HCT116 (cell line): ENCODE results near the gene EDEM3. TPM values are rescaled to one million over a fixed set of nuclear protein-coding genes. Genes with fewer than 3 reads are reported as not detected.

Source experiments
- ATAC-seq: fragments of 200-7000 bp; cut with Tn5 transposase; 2 replicates; pipeline ENCODE4 v1.9.1; 2020; ENCODE audit warnings: mild to moderate bottlenecking, moderate library complexity
- BruUV-seq: library from RNA; stranded (reverse); fragments of 400-500 nt; replicated peaks from 2 replicates; lab custom pipeline; 2021; lab: Mats Ljungman, UMichigan
- CTCF ChIA-PET: fragments of 300-600 bp; sonication (Branson Sonifier 250); formaldehyde crosslinking; loops from one replicate; lab custom pipeline; 2021; ENCODE audit warnings: antibody characterized with exemption; lab: Charles Lee
- POLR2A ChIA-PET: fragments of 300-600, 350-600 bp; sonication (Branson Sonifier 250); formaldehyde crosslinking; loops from one replicate; lab custom pipeline; 2021; ENCODE audit warnings: antibody characterized with exemption; lab: Charles Lee
- RAD21 ChIA-PET, 2 experiments: fragments of 300-600 bp; sonication (Branson Sonifier 250); formaldehyde crosslinking; loops; one replicate each; lab custom pipeline; 2023; ENCODE audit warnings: low total read pairs in 2 of 2; ENCODE audit not compliant: uncharacterized antibody in 2 of 2, unreplicated experiment in 2 of 2, low non-redundant PET in 1 of 2; lab: Charles Lee
- DNase-seq: peaks from one replicate; pipeline ENCODE4 v3.0.0-alpha.2; 2010; ENCODE audit warnings: low read depth, low spot score
- H2AFZ ChIP-seq: fragments of 200-600 bp; shearing (Covaris generic), sonication (generic); 2 replicates; pipeline ENCODE4 v1.6.1; 2017; ENCODE audit warnings: low read depth, mixed run types, mixed read lengths, antibody characterized with exemption, low read length; ENCODE audit not compliant: poor library complexity, severe bottlenecking
- H3K27ac ChIP-seq: 2 replicates; pipeline ENCODE4 v1.5.1; 2012; ENCODE audit warnings: low read depth, low read length
- H3K27me3 ChIP-seq: fragments of 200-600 bp; sonication (generic); 2 replicates; pipeline ENCODE4 v1.6.1; 2016; ENCODE audit warnings: mixed run types, low read length, mixed read lengths; ENCODE audit not compliant: insufficient read depth
- H3K36me3 ChIP-seq, 2 experiments: fragments of 200-500 bp in 1 of 2; fragments of 200-600 bp in 1 of 2; sonication (Bioruptor generic) in 1 of 2; sonication (generic) in 1 of 2; 2 replicates each; pipeline versions ENCODE4 v1.5.1 to v1.6.1; 2014 to 2016; ENCODE audit warnings: low read length in 2 of 2, inconsistent platforms in 1 of 2, mixed read lengths in 1 of 2, mixed run types in 1 of 2; ENCODE audit not compliant: insufficient read depth in 2 of 2, control insufficient read depth in 1 of 2
- H3K4me1 ChIP-seq, 2 experiments: fragments of 200-600 bp in 1 of 2; sonication (generic) in 1 of 2; 2 replicates each; pipeline versions ENCODE4 v1.5.1 to v1.6.1; 2012 to 2017; ENCODE audit warnings: low read length in 2 of 2, inconsistent platforms in 1 of 2, mild to moderate bottlenecking in 1 of 2, mixed read lengths in 1 of 2, mixed run types in 1 of 2, moderate library complexity in 1 of 2; ENCODE audit not compliant: insufficient read depth in 2 of 2, control insufficient read depth in 1 of 2
- H3K4me2 ChIP-seq: fragments of 200-600 bp; sonication (generic); 2 replicates; pipeline ENCODE4 v1.6.1; 2017; ENCODE audit warnings: mixed run types, low read length, mixed read lengths
- H3K4me3 ChIP-seq, 2 experiments: fragments of 200-600 bp in 1 of 2; sonication (generic) in 1 of 2; replicated peaks in 1 of 2; 2 replicates each; pipeline ENCODE4 v1.5.1; 2011 to 2016; ENCODE audit warnings: low read length in 2 of 2, control low read depth in 1 of 2, low read depth in 1 of 2, mild to moderate bottlenecking in 1 of 2, mixed read lengths in 1 of 2, mixed run types in 1 of 2
- H3K79me2 ChIP-seq: fragments of 200-600 bp; sonication (generic); 2 replicates; pipeline ENCODE4 v1.6.1; 2017; ENCODE audit warnings: mild to moderate bottlenecking, mixed run types, low read length, moderate library complexity, mixed read lengths; ENCODE audit not compliant: insufficient read depth
- H3K9ac ChIP-seq: fragments of 200-600 bp; sonication (generic); 2 replicates; pipeline ENCODE4 v1.6.1; 2016; ENCODE audit warnings: low read length, mixed read lengths
- H3K9me2 ChIP-seq: fragments of 200-600 bp; sonication (generic), shearing (Covaris generic); 2 replicates; pipeline ENCODE4 v1.6.1; 2017; ENCODE audit warnings: mixed run types, mild to moderate bottlenecking, moderate library complexity; ENCODE audit not compliant: insufficient read depth
- H3K9me3 ChIP-seq, 2 experiments: fragments of 200-500 bp in 1 of 2; fragments of 200-600 bp in 1 of 2; sonication (Bioruptor generic) in 1 of 2; sonication (generic) in 1 of 2; 2 replicates each; pipeline ENCODE4 v1.6.1; 2014 to 2017; ENCODE audit warnings: low read length in 2 of 2, mixed read lengths in 2 of 2, inconsistent platforms in 1 of 2, low read depth in 1 of 2, mild to moderate bottlenecking in 1 of 2, mixed run types in 1 of 2, moderate library complexity in 1 of 2; ENCODE audit not compliant: control insufficient read depth in 1 of 2, insufficient read depth in 1 of 2
- H4K20me1 ChIP-seq: fragments of 200-600 bp; sonication (generic), shearing (Covaris generic); 2 replicates; pipeline ENCODE4 v1.6.1; 2017; ENCODE audit warnings: mixed run types, mild to moderate bottlenecking, moderate library complexity; ENCODE audit not compliant: insufficient read depth
- CBX3 ChIP-seq: IDR thresholded peaks from 2 replicates; pipeline ENCODE4 v1.6.1; 2012; ENCODE audit warnings: low read depth
- EGR1 ChIP-seq: IDR thresholded peaks from 2 replicates; pipeline ENCODE4 v1.6.1; 2012; ENCODE audit warnings: low read depth
- ELF1 ChIP-seq: IDR thresholded peaks from 2 replicates; pipeline ENCODE4 v1.6.1; 2012; ENCODE audit warnings: low read depth, borderline replicate concordance
- JUND ChIP-seq: IDR thresholded peaks from 2 replicates; pipeline ENCODE4 v1.6.1; 2012
- POLR2A ChIP-seq: IDR thresholded peaks from 2 replicates; pipeline ENCODE4 v1.7.0; 2011; ENCODE audit warnings: borderline replicate concordance; ENCODE audit not compliant: insufficient read depth, insufficient read length; ENCODE audit errors: extremely low read depth
- RAD21 ChIP-seq: IDR thresholded peaks from 2 replicates; pipeline ENCODE4 v1.6.1; 2012; ENCODE audit warnings: low read depth, mild to moderate bottlenecking
- SIN3A ChIP-seq: IDR thresholded peaks from 2 replicates; pipeline ENCODE4 v1.6.1; 2012; ENCODE audit warnings: low read depth
- TCF7L2 ChIP-seq: IDR thresholded peaks from 2 replicates; pipeline ENCODE4 v1.7.0; 2011; ENCODE audit warnings: borderline replicate concordance, inconsistent platforms; ENCODE audit not compliant: insufficient read depth, insufficient read length; ENCODE audit errors: extremely low read depth
- YY1 ChIP-seq: IDR thresholded peaks from 2 replicates; pipeline ENCODE4 v1.6.1; 2011; ENCODE audit warnings: low read length, low read depth, moderate library complexity, mild to moderate bottlenecking; ENCODE audit not compliant: insufficient replicate concordance; ENCODE audit errors: extremely low read depth
- intact Hi-C: fragments of 100-400 bp; cut with micrococcal nuclease; formaldehyde crosslinking; loops from 2 replicates; pipeline ENCODE4 v1.10.0; 2022
- total RNA-seq: library from RNA; stranded (reverse); gene quantifications from one replicate; pipeline ENCODE4 v1.2.1, GENCODE V29; 2021; ENCODE audit not compliant: unreplicated experiment
- TF ChIP-seq, protein P1 (sequence below), 3 experiments: fragments of 200-600 bp in 1 of 3; sonication (generic) in 1 of 3; IDR thresholded peaks in 2 of 3; conservative IDR thresholded peaks in 1 of 3; 2 replicates each; pipeline ENCODE4 v1.5.1; 2012 to 2017; ENCODE audit warnings: low read depth in 2 of 3, low read length in 2 of 3, antibody characterized with exemption in 1 of 3, borderline replicate concordance in 1 of 3, control low read depth in 1 of 3, mild to moderate bottlenecking in 1 of 3, mixed read lengths in 1 of 3, mixed run types in 1 of 3, moderate library complexity in 1 of 3; ENCODE audit not compliant: insufficient read depth in 1 of 3

Gene EDEM3
- total RNA-seq, 1 experiment from 2014 or later, result 14.9 TPM

DNA sequence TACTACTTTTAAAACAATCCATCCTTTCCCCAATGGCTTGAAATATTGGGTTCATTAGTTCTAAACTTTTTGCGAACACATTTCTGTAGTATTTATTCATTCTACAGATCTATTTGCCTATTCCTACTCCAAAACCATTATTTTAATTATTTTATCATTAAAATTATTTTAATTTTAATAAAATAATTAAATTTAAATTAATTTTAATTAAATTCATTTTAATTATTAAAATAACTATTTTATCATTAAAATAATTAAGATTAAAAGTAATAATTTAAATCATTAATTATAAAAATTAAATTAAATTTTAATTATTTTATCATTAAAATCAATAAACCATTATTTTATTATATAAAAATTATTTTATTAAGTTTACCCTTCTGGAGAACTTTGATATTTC lies 15.6 kb downstream of the EDEM3 start (continued):
- no peak for TF ChIP-seq TCF7L2
- no peak for TF ChIP-seq JUND

DNA sequence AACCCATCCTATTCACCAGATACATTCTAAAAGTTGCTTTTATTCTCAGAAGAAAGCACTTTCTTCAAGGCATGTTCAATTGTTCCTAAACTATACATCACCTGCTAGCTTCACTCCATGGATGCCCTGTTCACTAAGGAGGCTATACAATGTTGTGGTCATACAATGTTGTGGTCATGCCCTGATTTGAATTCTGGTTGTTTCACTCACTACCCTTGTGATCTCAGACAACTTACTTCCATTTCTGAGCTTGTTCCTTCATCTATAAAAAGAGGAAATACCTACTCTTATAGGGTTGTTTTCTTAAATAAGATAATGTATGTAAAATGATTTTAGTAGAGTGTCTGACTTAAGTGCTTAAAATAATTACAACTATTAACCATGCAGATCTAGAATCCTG lies 19.7 kb downstream of the EDEM3 start:
- CTCF ChIA-PET, result no interaction called here
- no peak for ATAC-seq
- POLR2A ChIA-PET, result no interaction called here
- H3K4me2 ChIP-seq, result no peak overlapping the region
- no peak overlapping the region for H3K27ac ChIP-seq
- no peaks in the 10 kb centered on the region for H3K4me1 ChIP-seq
- H3K9me3 ChIP-seq, result no peaks in the 10 kb centered on the region
- H3K4me3 ChIP-seq, result no peak overlapping the region
- no peaks in the 10 kb centered on the region for H3K27me3 ChIP-seq
- BruUV-seq, result no TSS peak
- TF ChIP-seq CBX3 (no peak), SIN3A (no peak), ELF1 (no peak), RAD21 (no peak), YY1 (no peak), POLR2A (no peak), EGR1 (no peak), TCF7L2 (no peak), JUND (no peak)
- TF ChIP-seq, protein P1, sequence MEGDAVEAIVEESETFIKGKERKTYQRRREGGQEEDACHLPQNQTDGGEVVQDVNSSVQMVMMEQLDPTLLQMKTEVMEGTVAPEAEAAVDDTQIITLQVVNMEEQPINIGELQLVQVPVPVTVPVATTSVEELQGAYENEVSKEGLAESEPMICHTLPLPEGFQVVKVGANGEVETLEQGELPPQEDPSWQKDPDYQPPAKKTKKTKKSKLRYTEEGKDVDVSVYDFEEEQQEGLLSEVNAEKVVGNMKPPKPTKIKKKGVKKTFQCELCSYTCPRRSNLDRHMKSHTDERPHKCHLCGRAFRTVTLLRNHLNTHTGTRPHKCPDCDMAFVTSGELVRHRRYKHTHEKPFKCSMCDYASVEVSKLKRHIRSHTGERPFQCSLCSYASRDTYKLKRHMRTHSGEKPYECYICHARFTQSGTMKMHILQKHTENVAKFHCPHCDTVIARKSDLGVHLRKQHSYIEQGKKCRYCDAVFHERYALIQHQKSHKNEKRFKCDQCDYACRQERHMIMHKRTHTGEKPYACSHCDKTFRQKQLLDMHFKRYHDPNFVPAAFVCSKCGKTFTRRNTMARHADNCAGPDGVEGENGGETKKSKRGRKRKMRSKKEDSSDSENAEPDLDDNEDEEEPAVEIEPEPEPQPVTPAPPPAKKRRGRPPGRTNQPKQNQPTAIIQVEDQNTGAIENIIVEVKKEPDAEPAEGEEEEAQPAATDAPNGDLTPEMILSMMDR (IDR thresholded peaks at IDR 0.05 in 2 of 3, conservative IDR thresholded peaks at IDR 0.05 in 1 of 3; ENCODE audit: borderline replicate concordance in 1 of 3, insufficient read depth in 1 of 3, low read depth in 2 of 3, low read length in 2 of 3), result no peak
- TF ChIP-seq, all 23 proteins: peak for 0
- H3K9me2 ChIP-seq, result no peaks in the 10 kb centered on the region
- intact Hi-C loops, result no loop called here
- H3K79me2 ChIP-seq, result no peaks in the 10 kb centered on the region
- H3K36me3 ChIP-seq, result no peaks in the 10 kb centered on the region; a peak in 1 of 4 replicates
- no peak for DNase-seq
- H3K9ac ChIP-seq, result no peak overlapping the region
- H4K20me1 ChIP-seq, result no peaks in the 10 kb centered on the region
- no peak overlapping the region for H2AFZ ChIP-seq
- RAD21 ChIA-PET, result no interaction called here
